CD4-positive, alpha-beta T cell (primary cell): ENCODE results near the gene ESYT2. TPM values are rescaled to one million over a fixed set of nuclear protein-coding genes. Genes with fewer than 3 reads are reported as not detected.

Experiments used
- ATAC-seq: fragments of 200-7000 bp; cut with Tn5 transposase; one replicate; pipeline ENCODE4 v1.10.0; 2022; ENCODE audit warnings: mild to moderate bottlenecking; ENCODE audit not compliant: poor library complexity
- CTCF ChIA-PET: fragments of 350-600 bp; sonication (Branson Sonifier 250); formaldehyde crosslinking; loops from one replicate; lab custom pipeline; 2021; ENCODE audit warnings: antibody characterized with exemption, inconsistent platforms; lab: Charles Lee
- POLR2A ChIA-PET: fragments of 350-600 bp; sonication (Branson Sonifier 250); formaldehyde crosslinking; loops from one replicate; lab custom pipeline; 2021; ENCODE audit warnings: antibody characterized with exemption, inconsistent platforms; lab: Charles Lee
- DNase-seq, 14 experiments: peaks; one replicate each; pipeline ENCODE4 v3.0.0-alpha.2; 2013 to 2020; ENCODE audit warnings: mixed read lengths in 2 of 14
- H3K27ac ChIP-seq, 2 donors: one replicate each; pipeline versions ENCODE4 v1.5.1 to v1.7.0; 2013; ENCODE audit warnings: low read length in 2 of 2, low read depth in 1 of 2, mild to moderate bottlenecking in 1 of 2
- H3K27me3 ChIP-seq, 2 experiments: 1 replicate in 1 of 2; 2 replicates in 1 of 2; pipeline versions ENCODE4 v1.6.1 to v1.7.0; 2013; ENCODE audit warnings: low read length in 2 of 2, control low read depth in 1 of 2, mild to moderate bottlenecking in 1 of 2, moderate library complexity in 1 of 2; ENCODE audit not compliant: insufficient read depth in 2 of 2, control insufficient read depth in 1 of 2
- H3K36me3 ChIP-seq: one replicate; pipeline ENCODE4 v1.6.1; 2013; ENCODE audit warnings: low read length, control low read depth; ENCODE audit not compliant: insufficient read depth
- H3K4me1 ChIP-seq: one replicate; pipeline ENCODE4 v1.6.1; 2013; ENCODE audit warnings: low read length, control low read depth; ENCODE audit not compliant: insufficient read depth
- H3K4me3 ChIP-seq: one replicate; pipeline ENCODE4 v1.5.1; 2013; ENCODE audit warnings: mild to moderate bottlenecking, low read length, moderate library complexity
- H3K9me3 ChIP-seq, 2 experiments: 1 replicate in 1 of 2; 2 replicates in 1 of 2; pipeline versions ENCODE4 v1.6.1 to v1.7.0; 2013; ENCODE audit warnings: low read length in 2 of 2, mild to moderate bottlenecking in 2 of 2, control low read depth in 1 of 2, moderate library complexity in 1 of 2; ENCODE audit not compliant: control insufficient read depth in 1 of 2, insufficient read depth in 1 of 2
- H3K27ac Mint-ChIP-seq: one replicate; pipeline ENCODE4 v1.8.0; 2020; ENCODE audit warnings: mixed read lengths
- H3K27me3 Mint-ChIP-seq: one replicate; pipeline ENCODE4 v1.8.0; 2021; ENCODE audit warnings: mixed read lengths
- H3K36me3 Mint-ChIP-seq: one replicate; pipeline ENCODE4 v1.8.0; 2021; ENCODE audit warnings: low read depth, mixed read lengths
- H3K4me1 Mint-ChIP-seq: one replicate; pipeline ENCODE4 v1.8.0; 2021; ENCODE audit warnings: low read depth, mixed read lengths
- H3K4me3 Mint-ChIP-seq: one replicate; pipeline ENCODE4 v1.8.0; 2020; ENCODE audit warnings: mild to moderate bottlenecking, mixed read lengths
- H3K9me3 Mint-ChIP-seq: one replicate; pipeline ENCODE4 v1.8.0; 2020; ENCODE audit warnings: mixed read lengths
- intact Hi-C, 2 experiments: fragments of 100-400 bp; cut with DNase I in 1 of 2; cut with micrococcal nuclease in 1 of 2; formaldehyde crosslinking; loops; one replicate each; pipeline versions ENCODE4 v1.15.1 to v1.9.0; 2023 to 2025; cut with DNase I, micrococcal nuclease
- total RNA-seq, 174 experiments: library from RNA in 2 of 174; stranded (reverse) in 2 of 174; gene quantifications; one replicate each; pipeline ENCODE4 v1.2.3 and lab custom pipeline; 2021 to 2026
- TF ChIP-seq, protein P1 (sequence below): fragments of 200-600 bp; IDR thresholded peaks from one replicate; pipeline ENCODE4 v1.8.0; 2022; ENCODE audit warnings: antibody characterized with exemption, mild to moderate bottlenecking

Gene ESYT2
- total RNA-seq, 2 experiments from 2014 or later = 106 to 112 TPM

- Mint-ChIP-seq H3K36me3 (peaks cover 62% of the 10 kb centered on the region), H3K27ac (peak overlapping the region; percentile 61), H3K4me3 (peak overlapping the region; percentile 22), H3K9me3 (no peaks in the 10 kb centered on the region), H3K4me1 (no peaks in the 10 kb centered on the region), H3K27me3 (no peaks in the 10 kb centered on the region)
- TF ChIP-seq, protein P1, sequence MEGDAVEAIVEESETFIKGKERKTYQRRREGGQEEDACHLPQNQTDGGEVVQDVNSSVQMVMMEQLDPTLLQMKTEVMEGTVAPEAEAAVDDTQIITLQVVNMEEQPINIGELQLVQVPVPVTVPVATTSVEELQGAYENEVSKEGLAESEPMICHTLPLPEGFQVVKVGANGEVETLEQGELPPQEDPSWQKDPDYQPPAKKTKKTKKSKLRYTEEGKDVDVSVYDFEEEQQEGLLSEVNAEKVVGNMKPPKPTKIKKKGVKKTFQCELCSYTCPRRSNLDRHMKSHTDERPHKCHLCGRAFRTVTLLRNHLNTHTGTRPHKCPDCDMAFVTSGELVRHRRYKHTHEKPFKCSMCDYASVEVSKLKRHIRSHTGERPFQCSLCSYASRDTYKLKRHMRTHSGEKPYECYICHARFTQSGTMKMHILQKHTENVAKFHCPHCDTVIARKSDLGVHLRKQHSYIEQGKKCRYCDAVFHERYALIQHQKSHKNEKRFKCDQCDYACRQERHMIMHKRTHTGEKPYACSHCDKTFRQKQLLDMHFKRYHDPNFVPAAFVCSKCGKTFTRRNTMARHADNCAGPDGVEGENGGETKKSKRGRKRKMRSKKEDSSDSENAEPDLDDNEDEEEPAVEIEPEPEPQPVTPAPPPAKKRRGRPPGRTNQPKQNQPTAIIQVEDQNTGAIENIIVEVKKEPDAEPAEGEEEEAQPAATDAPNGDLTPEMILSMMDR = no peak
- H3K4me1 ChIP-seq = peaks cover 38% of the 10 kb centered on the region
- no peak overlapping the region for H3K27ac ChIP-seq
- no peaks in the 10 kb centered on the region for H3K27me3 ChIP-seq
- H3K9me3 ChIP-seq = no peaks in the 10 kb centered on the region
- POLR2A ChIA-PET = interaction anchor here (1.3 kb wide), 1 partner anchor 53 kb away, joined by 5 read pairs; the partner anchor contains the start of gene ESYT2
- intact Hi-C loops = loop anchor here in 1 of 2 experiments (5.0 kb wide), 1 partner anchor 74 kb away; the partner anchor contains the start of gene NCAPG2
- ATAC-seq = no peak
- no peak for DNase-seq
- no peak overlapping the region for H3K4me3 ChIP-seq
- CTCF ChIA-PET = interaction anchor here (0.9 to 1.6 kb wide), 2 partner anchors 53 to 200 kb away, joined by 4 to 5 read pairs; partner anchors contain the start of gene ESYT2
- peaks cover 65% of the 10 kb centered on the region for H3K36me3 ChIP-seq
Observed at GRCh38 chr7:158776474-158776873, 52.8 kb downstream of the ESYT2 start.

- no peak for ATAC-seq
- peaks cover 59% of the 10 kb centered on the region for H3K36me3 ChIP-seq
- intact Hi-C loops = loop anchor here in 1 of 2 experiments (5.0 kb wide), 1 partner anchor 73 kb away; the partner anchor contains the start of gene NCAPG2
- no peaks in the 10 kb centered on the region for H3K9me3 Mint-ChIP-seq
- H3K4me1 ChIP-seq = peaks cover 36% of the 10 kb centered on the region
- ChIA-PET CTCF (no interaction called here), POLR2A (interaction anchor here (1.3 kb wide), 1 partner anchor 54 kb away, joined by 4 read pairs; the partner anchor contains the start of gene ESYT2)
- no peaks in the 10 kb centered on the region for H3K4me1 Mint-ChIP-seq
- no peaks in the 10 kb centered on the region for H3K9me3 ChIP-seq
- TF ChIP-seq, protein P1 = no peak
- no peak overlapping the region for H3K4me3 ChIP-seq
- no peaks in the 10 kb centered on the region for H3K27me3 Mint-ChIP-seq
- peaks cover 66% of the 10 kb centered on the region for H3K36me3 Mint-ChIP-seq
- peak overlapping the region; percentile 28 for H3K4me3 Mint-ChIP-seq
- H3K27me3 ChIP-seq = no peaks in the 10 kb centered on the region
- no peak for DNase-seq
- H3K27ac ChIP-seq = no peak overlapping the region
- peak overlapping the region; percentile 58 for H3K27ac Mint-ChIP-seq
Observed at GRCh38 chr7:158774952-158775351, 54.4 kb downstream of the ESYT2 start.

DNA sequence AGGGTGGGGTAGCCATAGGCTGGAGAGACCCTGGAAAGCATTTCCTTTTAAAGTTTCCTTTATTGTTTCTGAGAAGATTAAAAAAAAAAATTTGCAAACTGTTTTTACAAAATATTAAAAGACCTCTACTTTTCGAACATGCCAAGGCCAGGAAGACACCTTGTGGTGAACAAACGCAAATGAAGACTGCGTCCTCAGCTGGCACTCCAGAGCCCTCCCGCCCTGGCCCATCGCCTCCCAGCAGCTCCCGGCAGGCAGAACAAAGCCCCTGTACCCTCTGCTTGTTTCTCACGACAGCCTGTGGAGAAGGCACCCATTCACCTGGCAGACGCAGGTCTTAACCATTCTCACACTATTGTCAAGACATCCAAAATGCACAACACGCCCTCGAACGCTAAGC lies 56.4 kb downstream of the ESYT2 start:
- POLR2A ChIA-PET = no interaction called here
- Histone ChIP-seq H3K4me3 (no peak overlapping the region), H3K27me3 (no peaks in the 10 kb centered on the region), H3K27ac (no peak overlapping the region), H3K9me3 (no peaks in the 10 kb centered on the region), H3K36me3 (peaks cover 63% of the 10 kb centered on the region), H3K4me1 (peaks cover 21% of the 10 kb centered on the region)
- no peaks in the 10 kb centered on the region for H3K4me1 Mint-ChIP-seq
- intact Hi-C loops = no loop called here
- H3K36me3 Mint-ChIP-seq = peaks cover 82% of the 10 kb centered on the region
- no peak for ATAC-seq
- TF ChIP-seq, protein P1 = no peak
- H3K4me3 Mint-ChIP-seq = no peak overlapping the region
- peak overlapping the region; percentile 55 for H3K27ac Mint-ChIP-seq
- no peaks in the 10 kb centered on the region for H3K9me3 Mint-ChIP-seq
- DNase-seq = no peak
- no peaks in the 10 kb centered on the region for H3K27me3 Mint-ChIP-seq
- CTCF ChIA-PET = interaction anchor here (0.7 kb wide), 1 partner anchor 21 kb away, joined by 3 read pairs; no protein-coding TSS in a partner anchor
